Skin of body (tissue), 2 donors: ENCODE results near the gene EFEMP1. TPM values are rescaled to one million over a fixed set of nuclear protein-coding genes. Genes with fewer than 3 reads are reported as not detected.
"Not testable (repeated sequence)": the region's sequence is repeated elsewhere in the genome, so short reads cannot be mapped to it uniquely, and the experiment has no call there.

Experiments used
- DNase-seq: peaks from one replicate; lab custom pipeline; 2025; lab: John Stamatoyannopoulos, UW
- total RNA-seq: library from RNA; depleted of rRNA; stranded (reverse); fragments of >200 nt; gene quantifications from one replicate; pipeline ENCODE4 v1.2.3, GENCODE V29; 2014

EFEMP1 gene
- total RNA-seq, 1 donor from 2014 or later = 68.7 TPM

DNA sequence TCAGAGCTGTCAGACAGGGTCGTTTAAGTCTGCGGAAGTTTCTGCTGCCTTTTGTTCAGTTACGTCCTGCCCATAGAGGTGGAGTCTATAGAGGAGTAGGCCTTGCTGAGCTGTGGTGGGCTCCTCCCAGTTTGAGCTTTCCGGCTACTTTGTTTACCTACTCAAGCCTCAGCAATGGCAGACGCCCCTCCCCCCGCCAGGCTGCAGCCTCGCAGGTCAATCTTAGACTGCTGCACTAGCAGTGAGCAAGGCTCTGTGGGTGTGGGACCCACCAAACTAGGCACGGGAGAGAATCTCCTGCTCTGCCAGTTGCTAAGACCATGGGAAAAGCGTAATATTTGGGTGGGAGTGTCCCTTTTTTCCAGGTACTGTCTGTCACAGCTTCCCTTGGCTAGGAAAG lies 86.5 kb downstream of the EFEMP1 start:
- no peak for DNase-seq

DNA sequence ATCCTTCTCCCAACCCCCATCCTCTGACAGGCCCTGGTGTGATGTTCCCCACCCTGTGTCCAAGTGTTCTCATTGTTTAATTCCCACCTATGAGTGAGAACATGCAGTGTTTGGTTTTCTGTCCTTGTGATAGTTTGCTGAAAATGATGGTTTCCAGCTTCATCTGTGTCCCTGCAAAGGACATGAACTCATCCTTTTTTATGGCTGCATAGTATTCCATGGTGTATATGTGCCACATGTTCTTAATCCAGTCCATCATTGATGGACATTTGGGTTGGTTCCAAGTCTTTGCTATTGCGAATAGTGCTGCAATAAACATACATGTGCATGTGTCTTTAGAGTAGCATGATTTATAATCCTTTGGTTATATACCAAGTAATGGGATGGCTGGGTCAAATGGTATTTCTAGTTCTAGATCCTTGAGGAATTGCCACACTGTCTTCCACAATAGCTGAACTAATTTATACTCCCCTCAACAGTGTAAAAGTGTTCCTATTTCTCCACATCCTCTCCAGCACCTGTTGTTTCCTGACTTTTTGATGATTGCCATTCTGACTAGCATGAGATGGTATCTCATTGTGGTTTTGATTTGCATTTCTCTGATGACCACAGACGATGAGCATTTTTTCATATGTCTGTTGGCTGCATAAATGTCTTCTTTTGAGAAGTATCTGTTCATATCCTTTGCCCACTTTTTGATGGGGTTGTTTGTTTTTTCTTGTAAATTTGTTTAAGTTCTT lies 91.7 kb downstream of the EFEMP1 start:
- DNase-seq = not testable (repeated sequence)

DNA sequence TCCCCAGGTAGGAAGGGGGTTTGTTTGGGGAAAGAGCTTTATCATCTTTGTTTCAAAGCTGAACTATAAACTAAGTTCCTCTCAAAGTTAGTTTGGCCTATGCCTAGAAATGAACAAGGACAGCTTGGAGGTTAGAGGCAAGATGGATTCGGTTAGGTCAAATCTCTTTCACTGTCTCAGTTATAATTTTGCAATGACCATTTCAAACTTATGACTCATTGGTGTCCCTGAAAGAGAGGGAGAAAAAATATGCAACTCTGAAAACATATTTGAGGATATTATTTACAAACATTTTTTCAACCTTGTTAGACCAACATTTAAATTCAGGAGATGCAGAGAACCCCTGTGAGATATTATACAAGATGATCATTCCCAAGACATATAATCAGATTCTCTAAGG lies 95.7 kb downstream of the EFEMP1 start:
- DNase-seq = no peak

DNA sequence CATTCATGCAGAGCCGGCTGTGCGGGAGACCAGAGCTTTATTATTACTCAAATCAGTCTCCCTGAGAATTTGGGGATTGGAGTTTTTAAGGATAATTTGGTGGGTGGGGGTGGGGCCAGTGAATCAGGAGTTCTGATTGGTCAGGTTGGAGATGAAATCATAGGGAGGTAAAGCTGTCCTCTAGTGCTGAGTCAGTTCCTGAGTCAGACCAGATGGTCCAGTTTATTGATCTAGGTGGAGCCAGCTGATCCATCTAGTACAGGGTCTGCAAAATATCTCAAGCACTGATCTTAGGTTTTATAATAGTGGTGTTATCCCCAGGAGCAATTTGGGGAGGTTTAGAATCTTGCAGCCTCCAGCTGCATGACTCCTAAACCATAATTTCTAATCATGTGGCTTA lies 96.2 kb downstream of the EFEMP1 start:
- not testable (repeated sequence) for DNase-seq

DNA sequence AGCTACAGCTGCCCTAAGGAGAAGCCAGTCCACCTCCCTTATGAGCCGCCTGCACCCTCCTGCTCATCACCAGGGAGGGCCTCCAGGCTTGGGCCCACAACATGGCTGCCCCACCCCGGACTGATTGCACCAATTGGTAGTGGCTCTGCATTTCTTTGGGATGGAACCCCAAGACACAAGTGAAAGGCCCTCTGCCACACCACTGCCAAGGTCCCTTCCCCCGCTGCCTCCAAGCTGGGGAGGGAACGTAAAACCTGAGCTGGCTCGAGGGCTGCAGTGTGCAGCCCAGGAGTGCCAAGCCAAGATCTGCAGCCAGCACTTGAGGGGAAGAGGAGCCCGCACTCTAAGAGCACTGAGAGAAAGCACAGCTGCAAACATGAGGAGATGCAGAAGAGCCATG lies 97.3 kb downstream of the EFEMP1 start:
- DNase-seq = no peak

DNA sequence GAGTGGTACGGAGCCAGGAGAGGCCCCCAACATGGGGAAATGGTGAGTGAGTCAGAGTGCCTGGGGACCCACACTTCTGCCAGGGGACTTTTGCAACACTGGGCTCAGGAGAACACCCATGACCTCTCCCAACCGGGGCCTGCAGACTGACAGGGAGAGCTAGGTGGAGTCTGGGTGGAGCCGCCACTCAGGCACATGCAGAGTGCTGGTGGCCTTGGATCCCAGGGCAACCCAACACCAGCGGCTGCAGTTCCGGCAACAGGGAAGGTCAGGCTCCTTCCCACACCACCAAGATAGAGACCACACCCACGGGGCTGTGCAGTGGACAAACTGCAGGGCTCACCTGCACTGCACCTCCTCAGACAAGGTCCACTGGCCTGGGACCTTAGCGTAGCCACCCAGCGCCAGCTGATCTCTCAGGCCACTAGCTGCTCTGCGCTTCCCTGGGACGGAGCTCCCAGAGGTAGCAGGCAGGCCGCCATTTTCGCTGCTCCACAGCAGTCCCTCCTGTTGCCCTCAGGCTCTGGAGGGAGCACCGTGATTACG lies 99.0 kb downstream of the EFEMP1 start:
- DNase-seq = no peak

Other genes starting within 250 kb of the EFEMP1 start
- 15.2 TPM for gene PNPT1, start 229.9 kb downstream of the EFEMP1 start, total RNA-seq